NCI-H1048 (cell line): ENCODE results near the gene SNAP47.

ENCODE experiments used
- DNase-seq: peaks from one replicate; lab custom pipeline; 2025; lab: John Stamatoyannopoulos, UW

The SNAP47 gene

GRCh38 chr1:227769047-227769935 lies 34.1 kb downstream of the SNAP47 start:
- no peak for DNase-seq

DNA sequence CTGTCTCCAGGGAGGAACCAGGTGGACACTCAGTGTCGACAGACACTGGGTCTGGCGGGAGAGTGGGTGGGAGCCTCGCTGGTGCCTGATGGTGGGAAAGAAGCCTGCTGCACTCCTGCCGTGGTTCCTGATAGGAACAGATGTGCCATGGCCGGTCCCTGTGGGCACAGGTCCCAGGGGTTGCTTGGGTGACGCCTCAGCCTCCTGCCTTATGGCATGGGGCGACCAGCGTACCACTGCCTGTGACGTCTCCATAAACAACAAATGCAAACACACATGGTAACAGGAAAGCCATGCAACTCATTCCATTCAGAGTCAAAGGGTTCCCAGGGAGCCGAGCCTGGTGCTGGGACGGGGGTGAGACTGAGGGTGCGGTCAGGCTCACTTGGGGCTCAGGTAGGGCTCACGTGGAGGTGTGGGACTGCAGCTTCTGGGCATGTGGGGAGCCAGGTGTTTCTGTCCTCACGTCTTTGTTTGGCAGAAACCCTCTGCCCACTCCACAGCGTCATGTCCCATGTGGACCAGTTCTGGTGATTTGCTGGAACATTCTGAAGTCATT lies 34.8 kb downstream of the SNAP47 start:
- DNase-seq = no peak

- DNase-seq = no peak
These were observed 35.6 kb downstream of the SNAP47 start for GRCh38 chr1:227770812-227771211.

GRCh38 chr1:227771326-227771725 lies 36.1 kb downstream of the SNAP47 start:
- no peak for DNase-seq

GRCh38 chr1:227771771-227772170 lies 36.5 kb downstream of the SNAP47 start:
- DNase-seq = no peak

- no peak for DNase-seq
These were observed 38.3 kb downstream of the SNAP47 start for GRCh38 chr1:227773558-227773957.

DNA sequence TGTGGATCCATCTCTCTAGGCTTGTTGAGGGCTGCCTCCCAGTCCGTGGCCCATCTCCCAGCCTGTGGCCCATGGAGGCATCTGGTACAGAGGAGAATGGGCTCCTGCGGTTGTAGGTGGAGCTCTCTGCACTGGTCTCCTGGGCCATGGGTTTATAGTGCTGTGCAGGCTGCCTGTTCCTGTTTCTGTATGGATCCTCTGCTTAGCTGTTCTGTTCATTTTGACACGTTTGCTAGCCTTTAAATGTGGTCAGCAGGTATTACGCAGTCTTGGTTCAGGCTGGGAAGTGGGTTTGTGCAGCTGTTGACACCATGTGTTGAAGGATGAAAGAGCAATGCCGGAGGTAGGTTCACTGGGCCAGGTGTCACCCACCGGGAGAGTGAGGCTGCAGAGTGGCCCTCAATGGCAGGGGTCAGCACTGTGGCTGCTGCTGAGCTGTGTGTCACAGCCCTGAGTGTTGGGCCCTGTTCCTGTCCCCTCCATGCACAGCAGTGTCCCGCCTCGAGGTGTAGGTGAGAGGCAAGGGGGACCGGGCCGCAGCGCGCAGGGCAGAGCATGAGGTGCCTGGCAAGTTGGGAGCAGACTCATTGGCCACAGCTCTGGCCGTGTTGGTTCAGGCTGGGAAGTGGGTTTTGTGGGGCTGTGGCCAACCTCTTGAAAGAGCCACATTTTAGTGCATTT lies 39.0 kb downstream of the SNAP47 start:
- DNase-seq = no peak

DNA sequence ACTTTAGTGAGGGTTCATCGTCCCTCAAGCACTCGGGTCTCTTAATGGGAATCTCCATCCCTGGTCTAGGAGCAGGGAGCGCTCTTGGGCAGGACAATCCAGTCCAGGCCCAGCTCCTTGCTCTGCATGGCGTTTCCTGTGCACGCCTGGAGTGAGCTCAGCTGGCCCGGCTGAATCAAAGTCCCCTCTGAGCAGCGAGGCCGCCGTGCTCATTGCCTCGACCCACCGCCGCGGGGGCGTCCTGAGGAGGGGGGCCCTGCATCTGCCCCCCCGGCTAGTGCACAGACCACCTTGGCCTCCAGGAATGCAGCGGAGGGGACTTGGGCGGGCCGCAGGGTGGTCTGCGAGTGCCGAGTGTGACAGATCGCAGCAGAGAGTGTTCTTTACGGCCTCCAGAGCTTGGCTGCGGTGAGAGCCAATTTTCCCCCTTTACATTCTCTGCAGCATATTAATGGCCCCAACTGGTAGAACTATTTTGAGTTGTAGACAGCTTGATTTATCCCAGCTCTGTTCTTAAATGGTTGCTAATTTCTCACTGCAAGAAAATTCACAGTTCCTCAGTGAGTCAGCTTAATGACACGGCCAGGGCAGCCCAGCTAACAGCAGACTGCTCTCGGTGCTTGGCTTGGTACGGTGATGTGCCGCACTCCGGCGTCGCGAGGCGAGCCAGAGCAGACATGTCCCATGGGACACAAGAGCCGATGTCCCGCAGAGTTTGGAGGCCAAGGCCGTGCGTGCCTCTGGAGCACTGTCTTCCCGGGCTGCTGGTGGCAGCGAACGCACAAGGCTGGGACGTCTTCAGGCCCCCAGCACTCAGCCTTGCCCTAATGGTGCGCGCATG lies 39.8 kb downstream of the SNAP47 start:
- DNase-seq = no peak

DNA sequence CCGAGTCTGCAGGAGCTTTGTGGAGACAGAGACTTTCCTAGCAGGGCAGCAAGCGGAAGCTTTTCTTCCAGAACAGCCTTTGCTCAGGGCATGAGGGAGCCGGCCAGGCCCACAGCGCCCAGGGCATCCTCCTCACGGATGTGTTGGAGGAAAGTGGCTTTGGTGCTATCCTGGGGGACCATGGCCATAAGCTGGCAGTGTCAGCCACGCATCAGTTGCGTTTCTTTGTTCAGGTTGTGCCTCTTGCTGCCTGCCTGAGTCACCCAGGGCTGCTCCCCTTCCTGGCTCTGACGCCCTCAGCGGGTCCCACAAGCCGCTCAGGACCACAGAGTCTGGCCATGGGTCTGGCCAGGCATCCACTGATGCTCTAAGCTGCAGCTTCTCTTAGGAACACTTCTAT lies 40.6 kb downstream of the SNAP47 start:
- no peak for DNase-seq

DNA sequence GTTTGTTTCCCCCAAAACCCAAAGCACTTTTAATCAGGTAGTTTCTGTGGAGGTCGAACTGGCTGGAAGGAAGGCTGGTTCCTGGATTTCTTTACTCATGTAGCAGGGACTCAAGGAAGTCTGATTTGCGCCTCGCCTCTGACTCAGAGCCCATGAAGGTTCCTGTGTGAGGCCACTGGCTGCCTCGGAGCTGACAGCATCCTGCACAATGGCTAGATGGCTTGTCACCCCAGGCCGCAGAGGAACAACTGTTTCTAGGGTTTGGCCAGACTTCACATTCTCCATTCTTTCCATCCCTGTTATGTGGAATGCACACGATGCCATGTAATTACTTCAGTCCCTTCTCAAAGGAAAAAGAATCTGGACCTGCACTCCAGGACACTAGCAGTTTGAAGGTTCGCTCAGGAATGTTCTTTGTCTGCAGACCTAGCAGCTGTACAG lies 41.1 kb downstream of the SNAP47 start:
- no peak for DNase-seq

DNA sequence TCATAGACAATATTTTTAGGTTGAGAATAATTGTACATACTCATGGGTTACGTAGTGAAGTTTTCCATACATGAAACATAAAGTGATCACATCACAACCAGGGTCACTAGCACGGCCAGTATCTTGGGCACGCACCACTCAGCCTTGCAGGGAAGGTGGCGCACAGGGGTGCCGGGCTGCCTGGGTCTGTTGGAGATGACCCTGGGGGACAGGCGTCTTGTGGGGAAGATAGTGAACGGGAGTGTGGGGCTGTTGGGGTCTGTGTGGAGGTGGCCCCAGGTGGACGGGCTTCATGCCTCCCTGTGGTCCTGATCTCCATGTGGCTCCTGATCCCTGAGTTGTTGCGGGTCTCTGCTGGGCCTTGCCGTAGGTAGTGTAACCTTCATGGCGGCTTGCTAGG lies 41.9 kb downstream of the SNAP47 start:
- no peak for DNase-seq

DNA sequence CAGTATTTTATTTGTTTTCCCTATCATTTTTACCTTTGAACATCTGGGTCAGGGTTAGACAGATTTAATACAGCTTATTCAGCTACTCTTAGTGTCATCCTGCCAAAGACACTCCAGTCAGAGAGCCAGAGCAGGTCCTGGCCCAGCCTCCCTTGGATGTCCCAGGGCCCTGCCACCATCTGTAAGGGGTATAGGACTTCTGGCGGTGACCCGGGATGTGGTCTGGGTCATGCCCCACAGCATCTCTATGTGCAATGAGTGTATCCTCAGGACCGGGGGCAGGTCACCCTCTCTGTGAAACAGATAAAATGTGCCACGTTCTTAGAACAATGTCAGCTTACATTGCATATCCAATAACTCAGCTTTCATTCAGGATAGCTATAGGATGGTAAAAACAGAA lies 42.4 kb downstream of the SNAP47 start:
- no peak for DNase-seq

DNA sequence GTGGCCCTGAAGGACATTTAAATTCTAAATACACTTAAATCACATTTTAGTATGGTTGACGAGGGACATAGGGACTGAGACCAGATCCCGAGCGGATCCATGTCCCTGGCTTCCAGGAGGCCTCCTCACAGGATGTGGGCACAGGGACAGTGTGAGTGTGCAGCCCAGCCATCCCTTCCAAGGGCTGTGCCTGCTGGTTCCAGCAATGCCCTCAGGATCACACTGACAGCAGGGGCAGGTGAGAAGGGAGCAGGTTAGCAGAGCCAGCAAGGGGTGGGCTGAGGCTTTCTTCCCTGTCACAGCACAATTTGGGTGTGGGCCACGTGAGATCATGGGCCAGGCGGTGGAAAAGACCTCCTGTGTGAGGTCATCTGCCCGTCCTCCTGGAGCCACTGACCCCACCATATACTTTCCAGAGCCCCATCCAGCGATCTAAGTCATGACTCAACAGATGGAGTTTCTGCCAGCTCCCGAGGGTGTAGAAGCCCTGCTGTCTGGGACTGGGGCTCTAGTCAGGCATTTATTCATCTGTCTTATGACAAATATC lies 43.2 kb downstream of the SNAP47 start:
- no peak for DNase-seq

DNA sequence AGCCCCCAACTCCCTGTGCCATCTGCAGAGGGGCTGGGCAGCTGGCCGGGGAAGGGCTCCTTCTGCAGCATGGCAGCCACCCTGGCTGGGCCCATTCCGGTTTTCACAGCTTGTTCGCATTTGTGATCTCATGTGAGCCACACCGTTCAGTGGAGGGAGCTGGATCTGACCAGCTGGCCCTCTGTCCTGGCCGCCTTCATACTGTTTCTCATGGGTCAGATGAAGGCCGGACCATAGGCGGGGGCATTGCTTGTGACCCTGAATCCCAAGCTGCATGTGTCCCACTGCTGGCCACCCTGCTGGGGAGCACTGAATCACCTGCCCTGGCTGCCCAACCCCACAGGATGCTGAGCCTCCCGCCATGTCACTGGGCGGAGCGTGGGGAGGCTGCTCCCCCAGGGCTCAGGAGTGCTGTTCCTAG lies 43.8 kb downstream of the SNAP47 start:
- no peak for DNase-seq

DNA sequence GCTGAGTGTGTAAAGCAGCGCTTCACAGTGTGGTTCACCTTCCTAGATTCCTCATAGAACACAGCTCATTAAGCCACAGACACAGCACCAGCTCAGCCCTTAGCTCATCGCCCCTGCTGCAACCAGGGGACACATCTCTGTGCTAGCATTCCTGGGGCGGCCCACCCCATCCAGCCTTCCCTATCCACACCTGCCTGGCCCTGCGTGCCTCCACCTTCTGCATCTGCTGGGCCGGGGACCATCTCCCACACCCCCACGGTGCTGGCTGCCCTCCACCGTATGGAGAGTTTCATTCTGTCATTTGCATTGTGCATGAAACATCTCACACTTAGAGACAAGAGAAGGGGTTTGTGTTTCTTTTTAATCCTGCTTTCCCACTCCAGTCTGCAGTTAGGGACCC lies 44.5 kb downstream of the SNAP47 start:
- DNase-seq = no peak

- DNase-seq = no peak
These were observed 45.1 kb downstream of the SNAP47 start for GRCh38 chr1:227780101-227781044.

GRCh38 chr1:227781314-227781930 lies 46.2 kb downstream of the SNAP47 start:
- DNase-seq = no peak

DNA sequence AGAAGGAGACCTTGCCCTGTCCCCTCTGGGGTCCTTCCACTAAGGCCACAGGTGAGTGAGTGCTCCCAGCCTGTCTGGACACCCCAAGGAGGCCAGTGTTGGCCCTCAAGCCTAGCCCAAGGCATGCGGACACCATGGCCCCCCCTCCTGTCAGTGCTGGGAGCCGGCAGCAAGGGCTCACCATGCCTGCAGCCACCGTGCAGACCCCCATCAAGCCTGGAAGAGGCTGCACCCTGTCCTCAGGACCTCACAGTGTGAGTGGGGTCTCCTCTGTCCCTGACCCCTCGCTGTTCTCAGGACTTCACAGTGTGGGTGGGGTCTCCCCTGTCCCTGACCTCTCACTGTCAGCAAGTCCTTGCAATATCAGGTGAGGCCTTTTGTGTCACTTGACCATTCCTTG lies 47.0 kb downstream of the SNAP47 start:
- DNase-seq = no peak

DNA sequence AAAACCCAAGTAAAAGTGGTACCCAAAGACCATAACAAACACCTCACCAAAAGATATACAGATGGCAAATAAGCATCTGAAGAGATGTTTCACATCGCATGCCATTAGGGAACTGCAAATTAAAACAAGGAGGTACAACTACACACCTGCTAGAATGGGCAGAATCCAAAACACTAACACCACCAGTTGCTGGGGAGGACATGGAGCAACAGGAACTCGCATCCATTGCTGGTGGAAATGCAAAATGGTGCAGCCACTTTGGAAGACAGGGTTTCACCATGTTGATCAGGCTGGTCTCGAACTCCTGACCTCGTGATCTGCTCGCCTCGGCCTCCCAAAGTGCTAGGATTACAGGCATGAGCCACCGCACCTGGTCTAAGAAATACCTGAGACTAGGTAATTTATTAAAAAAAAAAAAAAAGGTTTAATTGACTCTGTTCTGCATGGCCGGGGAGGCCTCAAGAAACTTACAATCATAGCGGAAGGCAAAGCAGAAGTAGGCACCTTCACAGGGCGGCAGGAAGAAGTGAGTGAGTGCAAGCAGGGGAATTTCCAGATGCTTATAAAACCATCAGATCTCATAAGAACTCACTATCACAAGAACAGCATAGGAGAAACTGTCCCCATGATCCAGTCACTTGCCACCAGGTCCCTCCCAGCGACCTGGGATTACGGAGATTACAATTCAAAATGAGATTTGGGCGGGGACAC lies 50.0 kb downstream of the SNAP47 start:
- no peak for DNase-seq
